AG04449 (cell line): ENCODE data around the gene SHISA6.

Source experiments
- CTCF ChIA-PET: fragments of 350-600 bp; formaldehyde crosslinking; extraction: SDS; loops from one replicate; lab custom pipeline; 2021; ENCODE audit warnings: antibody characterized with exemption; lab: Yijun Ruan, JAX
- POLR2A ChIA-PET: fragments of 400-600, 350-600 bp; formaldehyde crosslinking; extraction: SDS; loops from one replicate; lab custom pipeline; 2020; ENCODE audit warnings: antibody characterized with exemption, inconsistent platforms; lab: Yijun Ruan, JAX
- DNase-seq: peaks from one replicate; pipeline ENCODE4 v3.0.0-alpha.2; 2010; ENCODE audit warnings: low read depth, low spot score
- H3K4me3 ChIP-seq: 2 replicates; pipeline ENCODE4 v1.5.1; 2011; ENCODE audit warnings: low read depth, mild to moderate bottlenecking, control low read depth, low read length
- CTCF ChIP-seq: IDR thresholded peaks from one replicate; pipeline ENCODE4 v1.5.1; 2011; ENCODE audit warnings: mild to moderate bottlenecking, moderate library complexity, low read length, control low read depth, inconsistent platforms; ENCODE audit not compliant: insufficient read depth; ENCODE audit errors: missing control alignments

SHISA6 gene

GRCh38 chr17:11251561-11252107 lies 10.6 kb downstream of the SHISA6 start:
- ChIA-PET CTCF (no interaction called here), POLR2A (no interaction called here)
- no peak for DNase-seq
- no peak for TF ChIP-seq CTCF
- H3K4me3 ChIP-seq, result no peak overlapping the region

GRCh38 chr17:11252146-11252545 lies 11.1 kb downstream of the SHISA6 start:
- DNase-seq, result no peak
- ChIA-PET CTCF (no interaction called here), POLR2A (no interaction called here)
- no peak for TF ChIP-seq CTCF
- H3K4me3 ChIP-seq, result no peak overlapping the region

GRCh38 chr17:11256877-11257276 lies 15.9 kb downstream of the SHISA6 start:
- CTCF ChIA-PET, result interaction anchor here (0.7 kb wide), 1 partner anchor 21 kb away, joined by 3 read pairs; no protein-coding TSS in a partner anchor
- POLR2A ChIA-PET, result no interaction called here
- H3K4me3 ChIP-seq, result no peak overlapping the region
- TF ChIP-seq CTCF, result no peak
- no peak for DNase-seq

- no peak overlapping the region for H3K4me3 ChIP-seq
- CTCF ChIA-PET, result no interaction called here
- no peak for TF ChIP-seq CTCF
- DNase-seq, result no peak
- POLR2A ChIA-PET, result no interaction called here
Observed at GRCh38 chr17:11264183-11264871, 23.3 kb downstream of the SHISA6 start.

- CTCF ChIA-PET, result no interaction called here
- H3K4me3 ChIP-seq, result no peak overlapping the region
- no peak for DNase-seq
- POLR2A ChIA-PET, result no interaction called here
- TF ChIP-seq CTCF, result no peak
Observed at GRCh38 chr17:11267999-11268575, 27.1 kb downstream of the SHISA6 start.

GRCh38 chr17:11269210-11269609 lies 28.2 kb downstream of the SHISA6 start:
- H3K4me3 ChIP-seq, result no peak overlapping the region
- CTCF ChIA-PET, result no interaction called here
- POLR2A ChIA-PET, result no interaction called here
- no peak for DNase-seq
- TF ChIP-seq CTCF, result no peak
